GM10248 (cell line): ENCODE data around the gene DDA1.

Source experiments
- CTCF ChIA-PET: fragments of 300-600 bp; sonication (Branson Sonifier 250); formaldehyde crosslinking; extraction: SDS; loops from one replicate; lab custom pipeline; 2021; ENCODE audit warnings: antibody characterized with exemption; lab: Yijun Ruan, JAX
- POLR2A ChIA-PET: fragments of 350-650 bp; sonication (Branson Sonifier 250); formaldehyde crosslinking; extraction: SDS; loops from one replicate; lab custom pipeline; 2020; ENCODE audit warnings: antibody characterized with exemption; lab: Yijun Ruan, JAX
- DNase-seq: peaks from one replicate; pipeline ENCODE4 v3.0.0; 2012; ENCODE audit errors: extremely low spot score
- CTCF ChIP-seq: IDR thresholded peaks from 2 replicates; pipeline ENCODE4 v1.5.1; 2012; ENCODE audit warnings: mild to moderate bottlenecking, low read depth; ENCODE audit errors: extremely low read depth, missing control alignments, control extremely low read depth

Gene DDA1

GRCh38 chr19:17307876-17308377 lies 1.4 kb upstream of the DDA1 start:
- CTCF ChIA-PET = interaction anchor here (0.7 to 1.6 kb wide), 4 partner anchors 15 to 81 kb away, joined by 3 to 10 read pairs (median 4); no protein-coding TSS in a partner anchor
- TF ChIP-seq CTCF = no peak
- POLR2A ChIA-PET = no interaction called here
- no peak for DNase-seq

- ChIA-PET CTCF (interaction anchor here (1.8 kb wide), 1 partner anchor 36 kb away, joined by 4 read pairs; no protein-coding TSS in a partner anchor), POLR2A (no interaction called here)
- DNase-seq = no peak
- no peak for TF ChIP-seq CTCF
Observed at GRCh38 chr19:17309965-17310461, 650 bp downstream of the DDA1 start.

- ChIA-PET POLR2A (no interaction called here), CTCF (interaction anchor here (1.2 kb wide), 1 partner anchor 51 kb away, joined by 3 read pairs; no protein-coding TSS in a partner anchor)
- no peak for DNase-seq
- no peak for TF ChIP-seq CTCF
Observed at GRCh38 chr19:17311455-17312188, 2.3 kb downstream of the DDA1 start.

GRCh38 chr19:17312189-17313113 lies 3.1 kb downstream of the DDA1 start:
- ChIA-PET CTCF (interaction anchor here (0.8 to 1.4 kb wide), 2 partner anchors 8 to 30 kb away, joined by 3 read pairs; no protein-coding TSS in a partner anchor), POLR2A (interaction anchor here (0.6 kb wide), 1 partner anchor 77 kb away, joined by 4 read pairs; no protein-coding TSS in a partner anchor)
- no peak for TF ChIP-seq CTCF
- DNase-seq = no peak

GRCh38 chr19:17314007-17314593 lies 4.7 kb downstream of the DDA1 start:
- POLR2A ChIA-PET = no interaction called here
- CTCF ChIA-PET = interaction anchor here (1.6 kb wide), 1 partner anchor 8 kb away, joined by 4 read pairs; the partner anchor contains the start of gene MRPL34
- no peak for DNase-seq
- no peak for TF ChIP-seq CTCF

- CTCF ChIA-PET = no interaction called here
Observed at GRCh38 chr19:17318966-17319365, 9.6 kb downstream of the DDA1 start.

More at GRCh38 chr19:17318966-17319365, 9.6 kb downstream of the DDA1 start:
- POLR2A ChIA-PET = no interaction called here
- no peak for TF ChIP-seq CTCF
- no peak for DNase-seq
